Panc1 (cell line): ENCODE results near the gene ZNF382.

ENCODE experiments used
- POLR2AphosphoS5 ChIP-seq: IDR thresholded peaks from 2 replicates; pipeline ENCODE4 v1.6.1; 2012; ENCODE audit warnings: mild to moderate bottlenecking, low read depth, low read length, moderate library complexity
- TF ChIP-seq, protein P1 (sequence below): fragments of 450-650 bp; IDR thresholded peaks from 2 replicates; pipeline ENCODE4 v1.5.1; 2017; ENCODE audit warnings: mild to moderate bottlenecking
- TF ChIP-seq, protein P2 (sequence below), 2 experiments: IDR thresholded peaks; 2 replicates each; pipeline ENCODE4 v1.6.1; 2011 to 2012; ENCODE audit warnings: low read depth in 2 of 2, control low read depth in 1 of 2, low read length in 1 of 2, mild to moderate bottlenecking in 1 of 2, moderate library complexity in 1 of 2; ENCODE audit not compliant: insufficient read depth in 1 of 2

GRCh38 chr19:36679455-36679854 lies 74.3 kb downstream of the ZNF382 start:
- TF ChIP-seq, protein P1, sequence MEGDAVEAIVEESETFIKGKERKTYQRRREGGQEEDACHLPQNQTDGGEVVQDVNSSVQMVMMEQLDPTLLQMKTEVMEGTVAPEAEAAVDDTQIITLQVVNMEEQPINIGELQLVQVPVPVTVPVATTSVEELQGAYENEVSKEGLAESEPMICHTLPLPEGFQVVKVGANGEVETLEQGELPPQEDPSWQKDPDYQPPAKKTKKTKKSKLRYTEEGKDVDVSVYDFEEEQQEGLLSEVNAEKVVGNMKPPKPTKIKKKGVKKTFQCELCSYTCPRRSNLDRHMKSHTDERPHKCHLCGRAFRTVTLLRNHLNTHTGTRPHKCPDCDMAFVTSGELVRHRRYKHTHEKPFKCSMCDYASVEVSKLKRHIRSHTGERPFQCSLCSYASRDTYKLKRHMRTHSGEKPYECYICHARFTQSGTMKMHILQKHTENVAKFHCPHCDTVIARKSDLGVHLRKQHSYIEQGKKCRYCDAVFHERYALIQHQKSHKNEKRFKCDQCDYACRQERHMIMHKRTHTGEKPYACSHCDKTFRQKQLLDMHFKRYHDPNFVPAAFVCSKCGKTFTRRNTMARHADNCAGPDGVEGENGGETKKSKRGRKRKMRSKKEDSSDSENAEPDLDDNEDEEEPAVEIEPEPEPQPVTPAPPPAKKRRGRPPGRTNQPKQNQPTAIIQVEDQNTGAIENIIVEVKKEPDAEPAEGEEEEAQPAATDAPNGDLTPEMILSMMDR: no peak
- TF ChIP-seq POLR2AphosphoS5: no peak
- TF ChIP-seq, protein P2, sequence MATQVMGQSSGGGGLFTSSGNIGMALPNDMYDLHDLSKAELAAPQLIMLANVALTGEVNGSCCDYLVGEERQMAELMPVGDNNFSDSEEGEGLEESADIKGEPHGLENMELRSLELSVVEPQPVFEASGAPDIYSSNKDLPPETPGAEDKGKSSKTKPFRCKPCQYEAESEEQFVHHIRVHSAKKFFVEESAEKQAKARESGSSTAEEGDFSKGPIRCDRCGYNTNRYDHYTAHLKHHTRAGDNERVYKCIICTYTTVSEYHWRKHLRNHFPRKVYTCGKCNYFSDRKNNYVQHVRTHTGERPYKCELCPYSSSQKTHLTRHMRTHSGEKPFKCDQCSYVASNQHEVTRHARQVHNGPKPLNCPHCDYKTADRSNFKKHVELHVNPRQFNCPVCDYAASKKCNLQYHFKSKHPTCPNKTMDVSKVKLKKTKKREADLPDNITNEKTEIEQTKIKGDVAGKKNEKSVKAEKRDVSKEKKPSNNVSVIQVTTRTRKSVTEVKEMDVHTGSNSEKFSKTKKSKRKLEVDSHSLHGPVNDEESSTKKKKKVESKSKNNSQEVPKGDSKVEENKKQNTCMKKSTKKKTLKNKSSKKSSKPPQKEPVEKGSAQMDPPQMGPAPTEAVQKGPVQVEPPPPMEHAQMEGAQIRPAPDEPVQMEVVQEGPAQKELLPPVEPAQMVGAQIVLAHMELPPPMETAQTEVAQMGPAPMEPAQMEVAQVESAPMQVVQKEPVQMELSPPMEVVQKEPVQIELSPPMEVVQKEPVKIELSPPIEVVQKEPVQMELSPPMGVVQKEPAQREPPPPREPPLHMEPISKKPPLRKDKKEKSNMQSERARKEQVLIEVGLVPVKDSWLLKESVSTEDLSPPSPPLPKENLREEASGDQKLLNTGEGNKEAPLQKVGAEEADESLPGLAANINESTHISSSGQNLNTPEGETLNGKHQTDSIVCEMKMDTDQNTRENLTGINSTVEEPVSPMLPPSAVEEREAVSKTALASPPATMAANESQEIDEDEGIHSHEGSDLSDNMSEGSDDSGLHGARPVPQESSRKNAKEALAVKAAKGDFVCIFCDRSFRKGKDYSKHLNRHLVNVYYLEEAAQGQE (IDR thresholded peaks at IDR 0.05; ENCODE audit: insufficient read depth in 1 of 2, low read depth in 2 of 2, low read length in 1 of 2): no peak
